ENCODE measurements around the gene C14orf132.

C14orf132 gene

GRCh38 chr14:96098309-96098998, 59.3 kb downstream of the C14orf132 start:
- no peak for DNase-seq (ENCODE audit: low read depth)

GRCh38 chr14:96098999-96099335, 59.8 kb downstream of the C14orf132 start:
- no peak for DNase-seq (ENCODE audit: low read depth)

GRCh38 chr14:96100161-96101064, 61.3 kb downstream of the C14orf132 start:
- no peak for DNase-seq (ENCODE audit: low read depth)

GRCh38 chr14:96102081-96102856, 63.1 kb downstream of the C14orf132 start:
- DNase-seq (ENCODE audit: low read depth): no peak

- DNase-seq (ENCODE audit: low read depth): no peak
Measured at GRCh38 chr14:96103075-96103474, 63.9 kb downstream of the C14orf132 start.

GRCh38 chr14:96103560-96104460, 64.6 kb downstream of the C14orf132 start:
- no peak for DNase-seq (ENCODE audit: low read depth)

GRCh38 chr14:96104469-96105057, 65.4 kb downstream of the C14orf132 start:
- peak; percentile 96 for DNase-seq (ENCODE audit: low read depth)

- DNase-seq (ENCODE audit: low read depth): no peak
Measured at GRCh38 chr14:96105089-96105925, 66.1 kb downstream of the C14orf132 start.

GRCh38 chr14:96105926-96106441, 66.8 kb downstream of the C14orf132 start:
- DNase-seq (ENCODE audit: low read depth): no peak

- DNase-seq (ENCODE audit: low read depth): no peak
Measured at GRCh38 chr14:96106891-96107290, 67.7 kb downstream of the C14orf132 start.

GRCh38 chr14:96108061-96108795, 69.1 kb downstream of the C14orf132 start:
- no peak for DNase-seq (ENCODE audit: low read depth)

GRCh38 chr14:96108911-96109310, 69.7 kb downstream of the C14orf132 start:
- DNase-seq (ENCODE audit: low read depth): no peak

GRCh38 chr14:96109596-96110355, 70.6 kb downstream of the C14orf132 start:
- no peak for DNase-seq (ENCODE audit: low read depth)

GRCh38 chr14:96112032-96112431, 72.9 kb downstream of the C14orf132 start:
- no peak for DNase-seq (ENCODE audit: low read depth)

- DNase-seq (ENCODE audit: low read depth): no peak
Measured at GRCh38 chr14:96114002-96114401, 74.8 kb downstream of the C14orf132 start.

GRCh38 chr14:96117101-96117897, 78.1 kb downstream of the C14orf132 start:
- DNase-seq (ENCODE audit: low read depth): no peak

- DNase-seq (ENCODE audit: low read depth): no peak
Measured at GRCh38 chr14:96117960-96118359, 78.8 kb downstream of the C14orf132 start.

GRCh38 chr14:96118391-96118790, 79.2 kb downstream of the C14orf132 start:
- no peak for DNase-seq (ENCODE audit: low read depth)

All from GM04503 (cell line).